RCC 7860 (cell line): ENCODE data around the gene TUSC2.

Source experiments
- DNase-seq: peaks from one replicate; pipeline ENCODE4 v3.0.0-alpha.2; 2015; ENCODE audit warnings: low spot score
- FAIRE-seq: peaks from 2 replicates; lab custom pipeline; 2012; peaks lifted over from hg19 to GRCh38; lab: Jason Lieb, UNC

Gene TUSC2, protein sequence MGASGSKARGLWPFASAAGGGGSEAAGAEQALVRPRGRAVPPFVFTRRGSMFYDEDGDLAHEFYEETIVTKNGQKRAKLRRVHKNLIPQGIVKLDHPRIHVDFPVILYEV

DNA sequence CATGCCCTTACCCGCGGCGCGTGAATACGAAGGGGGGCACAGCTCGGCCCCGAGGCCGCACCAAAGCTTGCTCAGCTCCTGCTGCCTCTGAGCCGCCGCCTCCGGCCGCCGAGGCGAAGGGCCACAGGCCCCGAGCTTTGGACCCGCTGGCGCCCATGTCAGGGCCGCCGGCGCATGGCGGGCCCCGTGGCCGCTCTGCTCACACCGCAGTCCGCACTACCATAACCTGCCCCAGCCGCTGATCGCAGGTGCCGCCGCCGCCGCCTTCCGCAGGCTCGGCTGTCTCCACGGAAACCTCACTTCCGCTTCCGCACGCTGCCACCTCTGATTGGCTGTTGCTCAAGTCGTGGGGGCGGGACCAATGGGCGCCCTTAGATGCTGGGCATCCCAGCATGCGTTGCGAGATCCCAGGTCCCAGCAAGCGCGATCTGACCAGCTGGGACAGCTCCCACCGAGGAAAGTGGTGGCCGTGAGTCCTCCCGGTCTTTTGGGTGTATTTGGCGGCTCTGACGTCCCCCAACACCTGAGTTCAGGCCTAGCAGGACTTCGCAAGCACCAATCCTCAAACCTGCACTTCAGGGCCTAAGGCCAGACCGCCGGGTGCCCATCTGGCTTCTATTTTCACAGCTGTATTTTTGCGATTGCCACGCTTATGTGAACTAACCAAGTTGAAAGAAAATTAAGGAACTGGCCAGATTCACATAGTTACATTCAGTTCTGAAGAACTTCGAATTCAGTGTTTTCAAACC is at the start of gene TUSC2:
TSS of gene TUSC2 (minus strand) at position 281 of the 749 bp plus-strand sequence. CDS start at position 157, 124 bp downstream.
- peak; percentile 72 for FAIRE-seq
- peak; percentile 84 for DNase-seq

DNA sequence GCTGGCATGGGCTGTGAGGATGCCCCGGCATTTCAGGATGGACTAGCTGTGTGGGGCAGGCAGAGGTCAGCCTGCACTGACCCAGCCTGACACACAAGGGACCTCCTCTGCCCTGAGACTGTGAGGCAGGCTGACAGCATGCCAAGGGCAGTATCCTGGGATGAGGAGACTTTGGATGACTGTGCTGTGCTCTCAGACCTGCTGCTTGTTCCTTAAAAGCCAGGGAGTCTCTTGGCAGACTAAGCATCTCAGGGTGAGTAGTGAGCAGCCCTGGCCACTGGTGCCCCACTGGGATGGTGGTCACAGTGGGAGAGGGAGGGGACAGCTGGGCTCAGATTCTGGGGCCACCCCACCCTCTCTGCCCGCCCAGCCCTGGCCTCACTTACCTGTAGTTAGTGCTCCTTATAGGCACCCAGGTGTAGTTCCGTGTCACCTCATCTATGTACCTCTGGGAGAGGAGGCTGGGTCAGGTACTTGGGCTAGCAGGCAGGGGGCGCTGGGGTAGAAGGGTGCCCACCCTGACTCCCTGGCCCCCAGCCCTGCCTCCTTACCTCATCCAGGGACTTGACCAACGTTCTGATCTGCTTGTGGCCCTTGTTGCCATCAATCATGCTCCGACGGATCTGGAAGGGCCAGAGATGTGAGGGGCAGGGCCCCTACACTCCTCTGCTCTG is 47.4 kb upstream of the TUSC2 start:
- DNase-seq (no peak), FAIRE-seq (no peak)

DNA sequence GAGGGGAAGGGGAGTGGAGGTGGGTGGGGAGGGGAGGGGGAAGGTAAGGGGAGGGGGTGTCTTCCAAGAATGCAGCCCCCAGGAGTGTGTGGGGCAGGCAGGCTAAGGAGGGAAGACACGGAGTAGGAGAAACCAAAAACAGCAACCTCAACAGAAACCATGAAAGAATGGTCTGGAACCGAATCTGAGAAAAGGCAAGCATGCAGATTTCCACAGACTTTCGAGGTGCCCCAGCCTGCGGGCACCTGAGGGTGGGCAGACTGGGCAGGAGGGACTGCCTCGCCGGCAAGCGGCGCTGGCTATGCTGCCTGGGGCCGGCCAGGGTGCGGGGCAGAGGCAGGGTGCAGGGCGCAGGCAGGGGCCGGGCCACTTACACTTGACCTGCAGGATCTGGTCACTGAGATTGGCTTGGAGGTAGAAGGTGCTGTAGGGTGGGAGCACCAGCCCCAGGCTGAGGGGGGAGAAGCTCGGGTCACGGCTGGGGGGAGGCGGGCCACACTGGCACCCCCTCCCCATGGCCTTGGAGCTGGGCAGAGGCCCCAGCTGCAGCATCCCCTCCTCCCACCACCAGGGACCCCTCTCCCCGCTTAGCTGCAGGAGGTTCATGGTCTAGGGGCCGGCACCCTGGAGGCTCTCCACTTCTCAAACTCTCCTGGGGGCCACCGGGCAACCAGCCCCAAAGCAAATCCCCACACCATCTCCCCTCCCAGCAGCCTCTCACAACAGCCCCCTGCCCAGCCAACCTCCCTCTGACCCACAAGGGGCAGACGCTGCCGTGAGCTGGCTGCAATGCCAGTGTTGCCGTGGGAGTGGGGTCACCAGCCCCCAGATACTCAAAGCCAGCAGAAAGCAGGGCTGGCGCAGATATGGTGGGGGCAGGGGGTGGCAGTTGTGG is 46.6 kb upstream of the TUSC2 start:
- no peak for DNase-seq
- FAIRE-seq, result no peak

DNA sequence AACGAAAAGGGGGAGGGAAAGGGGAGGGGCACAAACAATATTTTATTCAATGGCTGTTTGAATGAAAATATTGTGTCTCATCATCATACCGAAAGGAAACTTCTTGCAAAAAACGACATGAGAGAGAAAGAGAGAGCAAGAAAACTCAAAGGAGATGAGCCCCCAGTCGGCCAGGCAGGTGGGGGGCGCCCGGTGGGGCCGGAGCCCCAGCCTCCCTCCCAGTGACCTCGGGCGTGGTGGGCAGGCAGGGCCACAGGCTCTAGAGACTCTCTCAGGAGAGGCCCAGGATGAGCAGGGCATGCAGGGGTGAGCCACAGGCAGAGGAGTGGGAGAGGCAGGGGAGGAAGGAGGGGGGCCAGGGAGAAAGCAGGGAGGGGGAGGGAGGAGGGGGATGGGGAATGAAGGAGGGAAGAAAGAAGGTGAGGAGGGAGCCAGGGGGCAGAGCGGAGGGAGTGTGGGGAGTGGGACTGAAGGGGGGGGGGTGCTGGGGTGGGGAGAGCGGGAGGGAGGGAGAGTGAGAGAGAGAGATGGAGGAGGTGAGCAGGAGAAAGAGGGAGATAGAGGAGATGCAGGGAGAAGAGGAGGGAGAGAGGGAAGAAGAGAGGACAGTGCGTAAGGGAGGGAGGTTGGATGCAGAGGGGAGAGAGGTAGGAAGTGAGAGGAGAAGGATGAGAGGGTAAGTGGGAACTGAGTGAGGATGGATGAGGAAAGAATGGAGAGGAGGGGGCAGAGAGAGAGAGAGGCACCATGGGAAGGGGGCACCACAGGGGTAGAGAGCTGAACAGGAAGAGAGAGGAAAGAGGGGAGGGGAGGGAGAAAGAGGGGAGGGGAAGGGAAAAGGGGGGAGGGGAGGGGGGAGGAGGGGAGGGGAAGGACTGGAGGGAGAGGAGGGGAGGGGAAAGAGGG is 45.4 kb upstream of the TUSC2 start:
- FAIRE-seq, result no peak
- DNase-seq, result no peak

DNA sequence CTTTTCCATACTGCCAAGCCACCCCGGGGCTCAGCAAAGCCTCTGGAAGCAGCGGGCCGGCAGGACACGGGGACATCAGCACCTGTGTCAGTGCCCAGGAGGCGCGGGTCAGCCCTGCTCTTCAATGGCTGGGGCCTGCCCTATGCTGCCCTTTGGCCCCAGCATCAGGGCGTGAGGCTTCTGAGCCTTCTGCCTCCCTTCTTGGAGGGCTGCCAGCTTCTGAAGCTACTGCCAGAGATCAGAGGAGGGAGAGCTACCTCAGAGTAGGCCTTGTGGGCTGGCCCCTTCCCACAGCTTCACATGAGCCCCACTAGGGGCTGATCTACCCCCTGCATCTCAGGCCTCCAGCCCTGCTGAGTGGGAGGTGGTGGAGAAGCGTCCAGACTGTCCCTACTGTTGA is 44.3 kb upstream of the TUSC2 start:
- DNase-seq (no peak), FAIRE-seq (no peak)

DNA sequence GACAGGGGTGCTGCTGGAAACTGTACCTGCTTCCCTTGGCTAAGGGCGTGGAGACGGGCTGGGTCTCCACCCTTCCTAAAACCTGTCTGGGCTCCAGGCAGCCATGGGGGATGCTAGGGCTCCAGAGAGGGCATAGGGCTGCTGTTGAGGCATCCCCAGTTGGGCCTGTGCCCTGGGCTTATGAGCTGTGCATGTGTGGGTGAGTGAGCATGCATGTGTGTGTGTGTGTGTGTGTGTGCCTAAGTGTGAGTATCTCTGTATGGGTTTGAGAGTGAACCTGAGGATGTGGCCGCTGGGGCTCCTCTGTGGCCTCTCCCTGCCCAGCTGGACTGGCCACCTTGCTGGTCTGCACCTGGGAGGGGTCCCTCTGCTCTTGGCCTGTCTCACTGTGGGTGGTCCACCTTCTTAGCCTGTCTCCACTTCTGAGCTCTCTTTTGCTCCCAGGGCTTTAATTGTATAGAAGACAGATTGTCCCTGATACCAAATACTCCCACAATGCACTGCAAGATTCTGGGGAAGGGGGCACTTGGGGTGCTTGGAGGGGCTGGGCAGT is 43.2 kb upstream of the TUSC2 start:
- DNase-seq, result no peak
- FAIRE-seq, result no peak

DNA sequence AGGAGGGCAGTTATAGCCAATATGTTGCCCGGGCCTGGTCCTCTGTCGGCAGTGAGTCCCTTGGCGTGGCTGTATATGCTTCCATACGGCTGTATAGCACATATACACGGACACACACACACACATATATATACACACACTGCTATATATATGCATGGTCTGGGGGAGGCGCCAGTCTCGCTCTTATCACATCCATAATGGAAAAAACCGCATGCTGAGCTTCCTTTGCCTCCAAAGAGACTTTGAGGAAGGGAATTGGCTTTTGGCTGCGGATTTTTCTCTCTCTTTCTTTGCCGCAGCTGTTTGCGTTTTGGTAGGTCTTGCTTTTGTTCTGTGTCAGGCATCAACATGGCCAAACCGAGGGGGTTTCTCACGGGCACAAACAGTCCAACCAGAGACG is 42.6 kb upstream of the TUSC2 start:
- FAIRE-seq, result no peak
- DNase-seq, result no peak

DNA sequence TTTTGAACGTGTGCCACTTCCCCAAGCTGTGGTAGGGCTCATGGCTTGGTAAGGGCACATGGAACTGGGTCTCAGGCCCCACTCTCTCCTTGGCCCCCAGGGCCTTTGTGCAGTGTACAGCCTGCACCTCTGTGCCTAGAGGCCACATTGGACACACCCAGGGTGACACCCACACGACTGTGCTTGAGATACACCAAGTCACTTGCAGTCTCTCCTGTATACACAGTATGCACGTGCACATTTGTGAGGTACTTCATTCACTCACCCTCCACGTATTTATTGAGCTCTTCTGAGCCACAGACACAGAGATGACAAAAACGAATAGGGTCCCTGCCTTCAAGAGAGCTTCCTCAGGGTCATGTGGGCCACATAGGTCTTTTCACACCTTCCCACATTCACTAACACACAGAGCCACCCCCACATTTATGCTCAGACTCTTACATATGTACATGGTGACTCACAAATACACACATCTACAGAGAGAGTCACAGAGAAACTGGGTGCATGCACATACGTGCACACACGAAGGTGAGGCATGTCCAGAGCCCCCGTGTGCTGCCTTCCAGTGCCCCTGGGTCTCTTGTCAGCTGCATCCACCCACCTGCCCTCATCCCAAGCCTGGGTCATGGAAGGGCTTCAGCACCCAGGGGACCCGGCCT is 41.1 kb upstream of the TUSC2 start:
- DNase-seq, result no peak
- FAIRE-seq, result no peak

DNA sequence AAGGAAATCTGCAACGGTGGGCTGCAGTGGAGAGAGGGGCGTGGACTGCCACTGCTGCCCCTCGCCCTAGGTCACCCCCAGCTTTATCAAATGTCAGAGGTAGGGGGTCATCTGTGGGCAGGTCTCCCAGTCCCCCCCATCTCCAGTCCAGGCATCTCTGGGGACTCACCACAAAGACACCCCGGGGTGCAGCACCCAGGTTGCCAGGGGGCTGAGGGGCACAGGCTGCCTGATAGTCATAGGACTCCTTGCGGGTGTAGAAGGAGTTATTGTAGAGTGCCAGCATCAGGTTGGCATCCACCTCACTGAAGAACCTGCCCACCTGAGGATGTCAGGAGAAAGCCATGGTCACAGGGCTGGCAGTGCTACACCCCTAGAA is 37.8 kb upstream of the TUSC2 start:
- DNase-seq, result no peak
- no peak for FAIRE-seq

DNA sequence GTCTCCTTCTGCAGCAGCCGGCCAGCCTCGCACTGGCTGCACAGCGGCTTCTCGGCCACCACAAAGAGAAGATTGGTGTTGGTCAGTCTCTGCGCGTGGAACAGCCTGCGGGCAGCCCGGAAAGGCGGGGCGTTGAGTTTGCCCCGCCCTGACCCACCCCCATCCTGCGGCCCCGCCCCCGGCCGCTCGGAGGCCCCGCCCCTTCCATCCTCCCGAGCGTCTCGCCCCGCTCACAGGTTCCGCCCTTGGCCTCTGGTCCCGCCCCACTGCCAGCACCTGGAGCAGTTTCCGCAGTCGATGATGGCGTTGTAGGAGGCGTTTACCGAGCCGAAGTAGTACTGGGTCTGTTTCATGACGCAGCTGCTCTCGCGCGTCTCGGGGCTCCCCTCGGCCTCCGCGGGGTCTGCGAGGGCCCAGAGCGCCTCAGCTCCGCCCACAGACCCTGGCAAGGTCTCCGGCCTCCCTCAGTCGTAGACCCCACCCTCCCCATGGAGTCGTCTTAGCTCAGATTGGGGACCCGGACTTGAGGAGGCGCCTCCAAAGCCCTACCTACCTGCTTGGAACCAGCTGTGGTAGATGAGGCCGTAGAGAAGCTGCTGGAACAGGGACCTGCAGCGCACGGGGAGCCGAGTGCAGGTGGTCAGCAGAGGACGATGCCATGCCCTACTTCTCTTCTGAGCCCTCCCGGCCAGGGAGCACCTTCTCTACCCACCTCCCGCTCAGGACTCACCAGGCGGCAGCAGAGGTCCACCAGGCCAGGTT is 37.2 kb upstream of the TUSC2 start:
- peak; percentile 3 for DNase-seq

DNA sequence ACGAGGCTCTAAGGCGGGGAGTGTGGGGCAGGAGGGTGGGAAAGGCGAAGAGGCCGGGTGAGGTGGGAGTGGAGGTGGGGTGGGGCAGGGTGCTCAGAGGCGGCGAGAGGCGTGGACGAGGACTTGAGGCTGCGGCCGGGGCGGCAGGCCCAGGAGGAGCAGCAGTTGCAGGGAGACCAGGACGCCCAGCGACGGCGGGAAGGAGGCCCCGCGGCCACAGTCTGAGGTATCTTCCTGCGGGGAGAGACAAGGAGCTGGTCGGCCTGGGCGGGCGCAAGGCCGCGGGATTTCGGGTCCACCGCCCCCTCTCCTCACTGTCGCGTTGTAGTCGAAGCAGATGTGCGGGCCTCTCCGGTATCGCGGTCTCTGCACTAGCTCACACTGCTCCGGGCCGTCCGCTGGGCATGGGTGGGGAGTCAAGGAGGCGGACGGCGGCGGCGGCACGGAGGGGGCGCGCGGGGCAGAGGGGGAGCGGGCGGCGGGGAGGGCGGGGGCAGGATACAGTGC is 36.6 kb upstream of the TUSC2 start:
- DNase-seq, result no peak
- FAIRE-seq, result no peak

More for the DNA sequence above, 37.2 kb upstream of the TUSC2 start:
- no peak for FAIRE-seq

DNA sequence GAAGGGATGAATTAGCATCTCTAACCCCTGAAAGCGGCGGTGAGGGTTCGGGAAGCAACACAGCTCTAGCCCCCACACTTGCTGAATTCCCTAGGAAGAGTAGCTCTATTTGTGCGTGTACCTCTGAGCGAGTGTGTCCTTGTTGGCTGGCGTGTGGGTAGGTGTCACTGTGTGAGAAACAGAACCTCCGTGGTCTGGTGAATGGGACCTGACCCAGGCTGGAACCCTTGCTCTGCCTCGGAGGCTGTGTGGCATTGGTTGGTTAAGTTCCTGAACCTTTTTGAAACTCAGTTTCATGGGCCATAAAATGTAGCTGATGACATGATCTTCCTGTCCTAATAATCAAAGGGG is 31.7 kb upstream of the TUSC2 start:
- no peak for DNase-seq
- no peak for FAIRE-seq

DNA sequence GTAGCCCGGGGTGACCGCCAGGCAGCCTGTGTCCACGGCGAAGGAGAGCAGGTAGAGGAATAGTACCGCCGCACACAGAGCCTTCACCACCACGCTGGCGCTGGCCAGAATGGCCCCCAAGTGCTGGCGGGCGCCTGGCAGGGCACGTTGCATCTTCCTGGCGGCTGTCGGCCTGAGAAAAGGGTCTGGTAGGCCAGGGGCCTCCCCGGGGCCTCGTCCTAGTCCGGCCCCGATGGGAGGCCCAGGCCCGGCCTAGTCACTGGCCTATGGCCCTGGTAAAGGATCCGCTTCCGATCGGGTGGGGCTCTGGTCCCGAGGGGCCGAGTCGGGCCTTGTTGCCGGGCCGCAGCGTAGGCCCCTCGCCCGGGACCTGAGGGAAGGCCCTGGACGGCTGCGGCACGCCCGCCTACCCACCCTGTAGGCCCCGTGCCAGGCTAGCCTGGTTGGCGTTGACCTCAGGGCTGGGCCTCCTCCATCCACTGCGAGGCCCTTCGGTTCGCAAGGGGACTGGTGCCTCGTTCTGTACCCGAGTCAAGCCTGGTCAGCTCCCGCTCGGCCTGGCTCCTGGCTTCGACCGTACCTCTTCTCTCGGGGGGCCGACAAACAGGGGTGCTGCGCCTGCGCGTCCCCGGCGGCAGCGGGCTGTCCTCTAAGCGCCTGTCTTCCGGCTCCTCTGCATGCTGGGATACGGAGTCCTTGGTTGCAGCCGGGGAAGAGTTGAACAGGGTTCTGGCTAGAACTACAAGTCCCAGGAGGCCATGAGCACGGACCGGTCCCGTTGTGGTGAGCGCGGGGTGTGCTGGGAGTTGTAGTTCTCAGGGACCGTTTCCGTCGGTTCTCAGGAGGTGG is 31.1 kb upstream of the TUSC2 start, which contains the start of gene TMEM115:
TSS of gene TMEM115 (minus strand) at position 611 of the 849 bp plus-strand sequence. CDS start at position 153, 458 bp downstream.
- peak; percentile 95 for DNase-seq
- FAIRE-seq, result peak; percentile 84

DNA sequence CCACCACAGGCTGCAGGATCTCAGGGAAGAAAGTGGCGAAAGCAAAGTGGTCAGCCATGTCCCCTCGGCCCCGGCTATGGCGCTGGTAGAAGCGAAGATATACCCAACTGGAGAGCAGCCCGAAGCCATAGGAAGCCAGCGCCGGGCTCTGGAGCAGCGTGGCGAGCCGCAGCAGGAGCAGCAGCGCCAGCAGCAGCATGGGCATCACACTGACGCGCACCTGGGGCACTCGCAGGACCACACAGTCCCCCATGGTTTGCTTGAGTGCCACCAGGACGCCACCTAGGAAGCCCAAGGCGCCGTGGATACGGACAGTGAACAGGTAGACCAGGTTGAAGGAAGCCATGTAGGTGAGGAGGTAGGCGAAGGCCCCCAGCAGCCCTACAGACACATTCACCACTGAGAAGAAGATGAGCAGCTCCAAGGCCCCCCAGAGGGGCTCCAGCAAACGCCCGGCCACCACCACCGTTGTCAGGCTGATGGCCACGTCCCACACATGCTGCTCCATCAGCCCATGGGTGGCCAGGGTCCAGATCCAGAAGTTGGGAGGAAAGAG is 30.4 kb upstream of the TUSC2 start:
- FAIRE-seq (no peak), DNase-seq (no peak)

DNA sequence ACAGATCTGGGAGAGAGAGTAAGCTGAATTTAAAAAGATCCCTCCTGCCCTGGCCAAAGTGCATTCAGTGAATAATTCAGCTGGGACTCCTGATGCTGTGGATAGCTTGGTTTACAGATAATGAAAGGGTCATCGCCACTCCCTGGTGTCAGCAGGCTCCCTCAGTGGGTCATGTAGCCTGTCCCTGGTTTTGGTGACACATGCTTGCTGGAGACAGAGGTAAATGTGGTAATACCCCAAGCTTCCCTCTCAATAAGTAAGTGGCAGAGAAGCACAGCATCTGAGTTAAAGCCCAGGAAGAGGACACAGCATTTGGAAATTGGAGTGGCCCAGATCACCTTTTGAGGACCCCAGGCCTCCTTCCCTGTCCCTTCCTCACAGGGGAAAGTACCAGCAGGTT is 29.5 kb upstream of the TUSC2 start:
- DNase-seq (no peak), FAIRE-seq (no peak)

DNA sequence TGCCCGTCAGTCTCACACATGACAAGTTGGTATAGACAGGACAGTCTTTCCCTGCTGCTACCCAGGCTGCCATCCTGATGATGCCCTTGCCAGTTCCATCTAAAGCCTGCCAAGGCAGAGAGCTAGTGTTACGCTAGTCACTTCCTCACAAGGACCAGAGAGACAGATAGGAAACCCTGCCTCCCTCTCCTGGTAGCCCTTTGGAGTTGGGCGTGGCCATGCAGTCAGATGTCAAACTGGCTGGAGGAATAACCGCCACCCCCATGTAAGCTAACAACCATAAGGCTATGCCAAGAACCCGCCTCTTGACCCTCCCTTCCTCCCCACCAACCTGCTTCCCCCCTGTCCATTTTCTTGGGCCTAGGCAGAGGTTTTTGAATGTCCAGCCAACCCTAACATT is 28.5 kb upstream of the TUSC2 start:
- FAIRE-seq, result no peak
- DNase-seq, result no peak

DNA sequence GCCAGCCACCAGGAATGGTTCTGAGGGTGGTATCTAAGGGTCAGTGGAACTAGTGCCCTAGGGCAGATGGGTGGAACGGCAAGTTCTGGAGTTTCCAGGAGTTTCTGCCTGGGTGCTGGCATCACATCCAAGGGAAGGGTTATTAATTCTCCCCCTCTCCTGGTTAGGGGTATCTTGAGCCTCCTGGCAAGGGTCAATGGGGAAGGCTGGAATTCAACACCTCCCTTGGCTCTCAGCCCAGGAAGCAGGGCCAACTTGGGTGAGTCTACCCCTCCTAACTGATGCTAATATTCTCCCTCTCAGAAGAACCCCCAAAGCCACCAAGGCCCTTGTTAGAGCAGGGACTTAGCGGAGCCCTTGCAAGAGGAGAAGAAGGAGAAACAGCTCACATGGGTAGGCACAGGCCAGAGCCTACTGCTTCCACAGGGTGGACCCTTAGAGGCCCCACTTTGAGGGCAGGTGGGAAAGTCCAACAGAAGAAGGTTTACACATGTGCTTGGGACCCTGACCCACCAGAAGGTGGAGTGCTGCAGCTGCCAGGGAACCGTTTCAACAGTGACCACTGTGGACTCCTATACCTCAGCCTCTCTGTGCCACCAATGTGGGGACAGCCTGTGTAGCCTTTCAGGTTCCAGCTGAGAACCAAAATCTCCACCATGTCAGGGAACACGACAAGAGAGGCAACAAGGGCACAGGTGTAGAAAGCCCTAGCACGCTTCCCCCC is 28.0 kb upstream of the TUSC2 start:
- DNase-seq (no peak), FAIRE-seq (no peak)
